Panc1 (cell line): ENCODE data around the gene PGF.

Source experiments
- CTCF ChIP-seq: fragments of 450-650 bp; IDR thresholded peaks from 2 replicates; pipeline ENCODE4 v1.5.1; 2017; ENCODE audit warnings: mild to moderate bottlenecking
- POLR2AphosphoS5 ChIP-seq: IDR thresholded peaks from 2 replicates; pipeline ENCODE4 v1.6.1; 2012; ENCODE audit warnings: mild to moderate bottlenecking, low read depth, low read length, moderate library complexity

GRCh38 chr14:74910556-74910955 lies 44.8 kb downstream of the PGF start:
- TF ChIP-seq POLR2AphosphoS5 (no peak), CTCF (no peak)
